K562 (cell line): ENCODE results near the gene ANKS1B. TPM values are rescaled to one million over a fixed set of nuclear protein-coding genes. Genes with fewer than 3 reads are reported as not detected.

Source experiments
- ATAC-seq: fragments of 200-7000 bp; cut with Tn5 transposase; 3 replicates; pipeline ENCODE4 v1.9.1; 2020; ENCODE audit warnings: moderate library complexity
- BruUV-seq: library from RNA; stranded (reverse); fragments of 400-500 nt; replicated peaks from 2 replicates; lab custom pipeline; 2021; lab: Mats Ljungman, UMichigan
- CTCF ChIA-PET: fragments of 300-600 bp; formaldehyde crosslinking; extraction: SDS; loops from one replicate; lab custom pipeline; 2021; ENCODE audit warnings: low intra/inter-chr PET ratio; lab: Yijun Ruan, JAX
- POLR2A ChIA-PET: fragments of 300-600, 350-650 bp; sonication (Branson Sonifier 250); formaldehyde crosslinking; extraction: SDS; loops from one replicate; lab custom pipeline; 2021; ENCODE audit warnings: antibody characterized with exemption, inconsistent platforms; lab: Yijun Ruan, JAX
- DNase-seq, 4 experiments: peaks; one replicate each; pipeline versions ENCODE4 v3.0.0 to v3.0.0-alpha.2; 2011 to 2018; ENCODE audit warnings: low spot score in 3 of 4, mixed read lengths in 3 of 4; ENCODE audit errors: extremely low read depth in 1 of 4
- FAIRE-seq: peaks from 2 replicates; lab custom pipeline; 2011; peaks lifted over from hg19 to GRCh38; lab: Jason Lieb, UNC
- H2AFZ ChIP-seq: 2 replicates; pipeline ENCODE4 v1.6.0; 2011; ENCODE audit warnings: low read depth, low read length, control low read depth, inconsistent platforms
- H3K27ac ChIP-seq: fragments of 200-600 bp; 3 replicates; pipeline ENCODE4 v1.8.0; 2011; ENCODE audit warnings: low read depth, mild to moderate bottlenecking, control low read depth, inconsistent platforms, low read length, moderate library complexity, mixed read lengths; ENCODE audit errors: extremely low read depth
- H3K27me3 ChIP-seq, 2 experiments: fragments of 300-600 bp in 1 of 2; 2 replicates in 1 of 2; 3 replicates in 1 of 2; pipeline versions ENCODE4 v1.6.0 to v1.8.0; 2011; ENCODE audit warnings: inconsistent platforms in 2 of 2, low read length in 2 of 2, mild to moderate bottlenecking in 1 of 2, mixed read lengths in 1 of 2, moderate library complexity in 1 of 2; ENCODE audit not compliant: control insufficient read depth in 2 of 2, insufficient read depth in 2 of 2
- H3K36me3 ChIP-seq: fragments of 300-600 bp; 3 replicates; pipeline ENCODE4 v1.8.0; 2011; ENCODE audit warnings: mild to moderate bottlenecking, low read length, inconsistent platforms; ENCODE audit not compliant: control insufficient read depth, insufficient read depth
- H3K4me1 ChIP-seq, 2 experiments: fragments of 200-600 bp in 1 of 2; replicated peaks in 1 of 2; 2 replicates in 1 of 2; 3 replicates in 1 of 2; pipeline versions ENCODE4 v1.5.1 to v1.8.0; 2011; ENCODE audit warnings: inconsistent platforms in 2 of 2, low read length in 2 of 2, mild to moderate bottlenecking in 1 of 2, mixed read lengths in 1 of 2, moderate library complexity in 1 of 2; ENCODE audit not compliant: control insufficient read depth in 2 of 2, insufficient read depth in 2 of 2
- H3K4me2 ChIP-seq: 2 replicates; pipeline ENCODE4 v1.6.1; 2011; ENCODE audit warnings: low read length, control low read depth, inconsistent platforms, mixed read lengths; ENCODE audit not compliant: insufficient read depth
- H3K4me3 ChIP-seq: fragments of 200-600 bp; sonication (generic), shearing (Covaris generic); 2 replicates; pipeline ENCODE4 v1.5.1; 2016; ENCODE audit warnings: control low read depth, inconsistent platforms
- H3K79me2 ChIP-seq: fragments of 200-600 bp; 3 replicates; pipeline ENCODE4 v1.8.0; 2011; ENCODE audit warnings: low read length, inconsistent platforms; ENCODE audit not compliant: control insufficient read depth, insufficient read depth
- H3K9ac ChIP-seq, 2 experiments: 2 replicates each; pipeline versions ENCODE4 v1.6.0 to v1.6.1; 2011; ENCODE audit warnings: low read depth in 2 of 2, low read length in 2 of 2, control low read depth in 1 of 2, inconsistent platforms in 1 of 2, mild to moderate bottlenecking in 1 of 2, mixed read lengths in 1 of 2; ENCODE audit not compliant: insufficient read depth in 1 of 2
- H3K9me1 ChIP-seq: one replicate; pipeline ENCODE4 v1.6.0; 2011; ENCODE audit warnings: inconsistent platforms, mild to moderate bottlenecking, low read length, moderate library complexity; ENCODE audit not compliant: control insufficient read depth, insufficient read depth
- H3K9me3 ChIP-seq: replicated peaks from 2 replicates; pipeline ENCODE4 v1.5.1; 2011; ENCODE audit warnings: low read depth, low read length, inconsistent platforms; ENCODE audit not compliant: control insufficient read depth, insufficient read depth
- H4K20me1 ChIP-seq: replicated peaks from 2 replicates; pipeline ENCODE4 v1.6.1; 2011; ENCODE audit warnings: low read length, inconsistent platforms, mixed read lengths; ENCODE audit not compliant: control insufficient read depth, insufficient read depth
- CBX1 ChIP-seq: sonication (generic); IDR thresholded peaks from 2 replicates; pipeline ENCODE4 v1.6.1; 2016; ENCODE audit warnings: antibody characterized with exemption, low read depth, mild to moderate bottlenecking
- ELF2 ChIP-seq: fragments of 250-450 bp; sonication (Bioruptor Pico); IDR thresholded peaks from 2 replicates; pipeline ENCODE4 v1.5.0; 2021; ENCODE audit warnings: mild to moderate bottlenecking
- NEUROD1 ChIP-seq: fragments of 150-350 bp; IDR thresholded peaks from 2 replicates; pipeline ENCODE4 v1.6.1; 2014; ENCODE audit warnings: borderline replicate concordance, low read length, low read depth; ENCODE audit not compliant: partially characterized antibody
- SMARCA4 ChIP-seq: fragments of 450-650 bp; IDR thresholded peaks from 2 replicates; pipeline ENCODE4 v1.6.1; 2016
- SP2 ChIP-seq: IDR thresholded peaks from 2 replicates; pipeline ENCODE4 v1.6.1; 2011; ENCODE audit warnings: mild to moderate bottlenecking, low read depth, low read length, moderate library complexity; ENCODE audit not compliant: poor library complexity, severe bottlenecking; ENCODE audit errors: extremely low read depth
- SREBF1 ChIP-seq: fragments of 150-350 bp; IDR thresholded peaks from 2 replicates; pipeline ENCODE4 v1.6.1; 2014; ENCODE audit warnings: antibody characterized with exemption, low read depth, low read length, borderline replicate concordance
- TRIM24 ChIP-seq, 2 experiments: fragments of 450-650 bp; IDR thresholded peaks; 2 replicates each; pipeline ENCODE4 v1.6.1; 2016
- ZNF561 ChIP-seq: fragments of 450-650 bp; formaldehyde crosslinking; conservative IDR thresholded peaks from 2 replicates; pipeline ENCODE4 v1.4.0; 2020; ENCODE audit warnings: mild to moderate bottlenecking, moderate library complexity
- ZNF586 ChIP-seq: fragments of 450-650 bp; formaldehyde crosslinking; conservative IDR thresholded peaks from 2 replicates; pipeline ENCODE4 v1.4.0; 2020; ENCODE audit warnings: mild to moderate bottlenecking, moderate library complexity
- ZNF764 ChIP-seq: fragments of 250-450 bp; sonication (Bioruptor Pico); IDR thresholded peaks from 2 replicates; pipeline ENCODE4 v1.4.0; 2020; ENCODE audit warnings: low read depth, mild to moderate bottlenecking, moderate library complexity
- WGBS: fragments of 100-300 bp; shearing (Covaris generic); methylation state at CpG from one replicate; pipeline ENCODE4 v1.1.6; 2016; ENCODE audit warnings: low coverage, mixed read lengths; ENCODE audit not compliant: insufficient coverage; ENCODE audit errors: missing lambda C conversion rate; 5-methylcytosine and 5-hydroxymethylcytosine counted together
- in situ Hi-C: fragments of 300-500 bp; cut with MboI; formaldehyde crosslinking; loops from 4 replicates; pipeline ENCODE4 v1.15.0; 2018; ENCODE audit warnings: inconsistent platforms, mixed read lengths
- intact Hi-C: fragments of 100-400 bp; cut with micrococcal nuclease; formaldehyde crosslinking; loops from 2 replicates; pipeline ENCODE4 v1.14.2; 2022
- polyA plus RNA-seq, 8 experiments: library from polyadenylated mRNA; depleted of rRNA in 4 of 8; stranded (reverse) in 5 of 8; unstranded in 3 of 8; fragments of >200 nt; fragmentation: Nextera tagmentation in 2 of 8; fragmentation: Illumina TruSeq in 1 of 8; extraction: Ambion mirVana in 2 of 8; extraction: Trizol in 1 of 8; gene quantifications; 2 replicates each; pipeline versions ENCODE4 v1.2.1 to v1.2.3, GENCODE V29; 2011 to 2014; ENCODE audit warnings: inconsistent platforms in 1 of 8, missing spikeins in 1 of 8
- total RNA-seq, 7 experiments: library from RNA; depleted of rRNA in 6 of 7; stranded (reverse); fragments of >200 nt in 6 of 7; fragmentation: Illumina TruSeq in 2 of 7; extraction: Trizol in 2 of 7; gene quantifications; 2 replicates each; pipeline versions ENCODE4 v1.2.1 to v1.2.3, GENCODE V29; 2011 to 2021; ENCODE audit warnings: low replicate concordance in 1 of 7
- TF ChIP-seq, protein P1 (sequence below), 2 experiments: fragments of 450-650 bp in 1 of 2; IDR thresholded peaks; 2 replicates each; pipeline ENCODE4 v1.6.1; 2011 to 2017; ENCODE audit warnings: low read depth in 2 of 2, antibody characterized with exemption in 1 of 2, borderline replicate concordance in 1 of 2, low read length in 1 of 2, mild to moderate bottlenecking in 1 of 2, mixed read lengths in 1 of 2; ENCODE audit not compliant: control insufficient read depth in 1 of 2
- TF ChIP-seq, protein P2 (sequence below): fragments of 450-650 bp; conservative IDR thresholded peaks from 2 replicates; pipeline ENCODE4 v1.6.1; 2016; ENCODE audit warnings: missing genetic modification characterization, low read depth, mild to moderate bottlenecking, control low read depth, missing compliant biosample characterization

Gene ANKS1B
- total and polyA plus RNA-seq, 9 of the 15 experiments (the other 6 are each of a cell fraction or from before 2014, with no cell fraction given): 0.04 to 0.47 (median 0.28) TPM; not detected in 4

DNA sequence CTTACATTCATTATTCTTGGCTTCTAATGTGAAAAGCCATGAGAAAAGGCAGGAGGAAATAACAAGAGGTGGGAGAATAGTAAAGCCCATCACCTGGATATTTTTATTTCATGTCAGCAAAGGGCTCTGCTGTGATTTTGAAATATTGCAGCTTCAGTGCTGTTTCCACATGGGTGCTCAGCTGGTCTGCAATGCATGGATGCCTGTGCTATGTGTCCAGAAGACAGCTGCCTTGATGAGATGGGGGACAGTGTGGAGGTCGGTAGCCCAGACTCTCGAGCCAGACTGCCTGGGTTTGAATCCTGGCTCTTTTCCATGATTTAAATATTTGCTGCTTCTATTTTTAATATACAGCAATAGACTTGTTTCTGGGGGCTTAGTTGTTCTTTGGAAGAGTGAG is 814.7 kb downstream of the ANKS1B start (continued):
- TF ChIP-seq, protein P1, sequence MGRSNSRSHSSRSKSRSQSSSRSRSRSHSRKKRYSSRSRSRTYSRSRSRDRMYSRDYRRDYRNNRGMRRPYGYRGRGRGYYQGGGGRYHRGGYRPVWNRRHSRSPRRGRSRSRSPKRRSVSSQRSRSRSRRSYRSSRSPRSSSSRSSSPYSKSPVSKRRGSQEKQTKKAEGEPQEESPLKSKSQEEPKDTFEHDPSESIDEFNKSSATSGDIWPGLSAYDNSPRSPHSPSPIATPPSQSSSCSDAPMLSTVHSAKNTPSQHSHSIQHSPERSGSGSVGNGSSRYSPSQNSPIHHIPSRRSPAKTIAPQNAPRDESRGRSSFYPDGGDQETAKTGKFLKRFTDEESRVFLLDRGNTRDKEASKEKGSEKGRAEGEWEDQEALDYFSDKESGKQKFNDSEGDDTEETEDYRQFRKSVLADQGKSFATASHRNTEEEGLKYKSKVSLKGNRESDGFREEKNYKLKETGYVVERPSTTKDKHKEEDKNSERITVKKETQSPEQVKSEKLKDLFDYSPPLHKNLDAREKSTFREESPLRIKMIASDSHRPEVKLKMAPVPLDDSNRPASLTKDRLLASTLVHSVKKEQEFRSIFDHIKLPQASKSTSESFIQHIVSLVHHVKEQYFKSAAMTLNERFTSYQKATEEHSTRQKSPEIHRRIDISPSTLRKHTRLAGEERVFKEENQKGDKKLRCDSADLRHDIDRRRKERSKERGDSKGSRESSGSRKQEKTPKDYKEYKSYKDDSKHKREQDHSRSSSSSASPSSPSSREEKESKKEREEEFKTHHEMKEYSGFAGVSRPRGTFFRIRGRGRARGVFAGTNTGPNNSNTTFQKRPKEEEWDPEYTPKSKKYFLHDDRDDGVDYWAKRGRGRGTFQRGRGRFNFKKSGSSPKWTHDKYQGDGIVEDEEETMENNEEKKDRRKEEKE (IDR thresholded peaks at IDR 0.05; ENCODE audit: borderline replicate concordance in 1 of 2, control insufficient read depth in 1 of 2, low read depth in 2 of 2, low read length in 1 of 2): no peak
- no peak for TF ChIP-seq TRIM24 (IDR thresholded peaks at IDR 0.05)
- no peak for TF ChIP-seq CBX1
- TF ChIP-seq ELF2 (CRISPR knock-in tag): no peak
- TF ChIP-seq SMARCA4: no peak

DNA sequence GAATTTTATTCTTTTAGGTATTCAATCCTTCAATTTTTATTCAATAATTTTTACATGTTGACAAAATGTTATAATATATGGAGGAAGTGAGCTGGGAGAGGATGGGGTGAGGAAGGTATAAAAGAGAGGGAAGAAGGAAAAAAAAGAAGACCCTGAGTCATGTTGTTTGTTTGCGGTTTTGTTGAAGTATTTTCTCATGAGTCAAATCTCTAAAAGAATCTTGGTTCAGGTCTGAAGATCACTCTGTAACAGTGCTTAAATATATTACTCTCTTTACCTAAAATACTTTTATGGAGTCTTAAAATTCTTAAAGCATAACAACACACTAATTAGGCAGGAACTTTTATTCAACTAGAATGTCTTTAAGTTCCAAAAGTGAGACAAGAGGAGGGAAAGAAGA is 826.8 kb downstream of the ANKS1B start:
- 0% methylated on average over 1 of the region's 1 CpG for WGBS
- ATAC-seq: no peak
- no peaks in the 10 kb centered on the region for H4K20me1 ChIP-seq
- H3K9me1 ChIP-seq: no peaks in the 10 kb centered on the region
- no peak overlapping the region for H2AFZ ChIP-seq
- no peak for FAIRE-seq
- no peaks in the 10 kb centered on the region for H3K9me3 ChIP-seq
- no peak for TF ChIP-seq NEUROD1
- TF ChIP-seq SP2: no peak
- no peak for TF ChIP-seq ZNF561 (CRISPR knock-in tag)
- no peak for TF ChIP-seq SREBF1
- TF ChIP-seq, protein P2, sequence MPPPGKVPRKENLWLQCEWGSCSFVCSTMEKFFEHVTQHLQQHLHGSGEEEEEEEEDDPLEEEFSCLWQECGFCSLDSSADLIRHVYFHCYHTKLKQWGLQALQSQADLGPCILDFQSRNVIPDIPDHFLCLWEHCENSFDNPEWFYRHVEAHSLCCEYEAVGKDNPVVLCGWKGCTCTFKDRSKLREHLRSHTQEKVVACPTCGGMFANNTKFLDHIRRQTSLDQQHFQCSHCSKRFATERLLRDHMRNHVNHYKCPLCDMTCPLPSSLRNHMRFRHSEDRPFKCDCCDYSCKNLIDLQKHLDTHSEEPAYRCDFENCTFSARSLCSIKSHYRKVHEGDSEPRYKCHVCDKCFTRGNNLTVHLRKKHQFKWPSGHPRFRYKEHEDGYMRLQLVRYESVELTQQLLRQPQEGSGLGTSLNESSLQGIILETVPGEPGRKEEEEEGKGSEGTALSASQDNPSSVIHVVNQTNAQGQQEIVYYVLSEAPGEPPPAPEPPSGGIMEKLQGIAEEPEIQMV (tag): no peak
- no peak for TF ChIP-seq ZNF586
- TF ChIP-seq ZNF764 (CRISPR knock-in tag): no peak
- TF ChIP-seq, all 486 proteins: peak for 0
- no TSS peak for BruUV-seq
- in situ Hi-C loops: no loop called here
- intact Hi-C loops: no loop called here
- DNase-seq: no peak
- H3K4me3 ChIP-seq: no peak overlapping the region
- no peak overlapping the region for H3K27ac ChIP-seq
- H3K4me1 ChIP-seq: no peaks in the 10 kb centered on the region
- CTCF ChIA-PET: no interaction called here
- H3K27me3 ChIP-seq: no peaks in the 10 kb centered on the region
- H3K9ac ChIP-seq: no peak overlapping the region
- H3K4me2 ChIP-seq: no peak overlapping the region
- no peaks in the 10 kb centered on the region for H3K79me2 ChIP-seq
- H3K36me3 ChIP-seq: no peaks in the 10 kb centered on the region
- POLR2A ChIA-PET: no interaction called here
